Activated T-helper 9 cell treated with anti-CD3 and anti-CD28 coated beads, Interleukin-2, amount 50 U/mL, for 16 hours (primary cell): ENCODE measurements around the gene MEIS3.

Experiments
- DNase-seq: peaks from one replicate; pipeline ENCODE4 v3.0.0-alpha.2; 2020; ENCODE audit warnings: low read depth

Gene MEIS3

DNA sequence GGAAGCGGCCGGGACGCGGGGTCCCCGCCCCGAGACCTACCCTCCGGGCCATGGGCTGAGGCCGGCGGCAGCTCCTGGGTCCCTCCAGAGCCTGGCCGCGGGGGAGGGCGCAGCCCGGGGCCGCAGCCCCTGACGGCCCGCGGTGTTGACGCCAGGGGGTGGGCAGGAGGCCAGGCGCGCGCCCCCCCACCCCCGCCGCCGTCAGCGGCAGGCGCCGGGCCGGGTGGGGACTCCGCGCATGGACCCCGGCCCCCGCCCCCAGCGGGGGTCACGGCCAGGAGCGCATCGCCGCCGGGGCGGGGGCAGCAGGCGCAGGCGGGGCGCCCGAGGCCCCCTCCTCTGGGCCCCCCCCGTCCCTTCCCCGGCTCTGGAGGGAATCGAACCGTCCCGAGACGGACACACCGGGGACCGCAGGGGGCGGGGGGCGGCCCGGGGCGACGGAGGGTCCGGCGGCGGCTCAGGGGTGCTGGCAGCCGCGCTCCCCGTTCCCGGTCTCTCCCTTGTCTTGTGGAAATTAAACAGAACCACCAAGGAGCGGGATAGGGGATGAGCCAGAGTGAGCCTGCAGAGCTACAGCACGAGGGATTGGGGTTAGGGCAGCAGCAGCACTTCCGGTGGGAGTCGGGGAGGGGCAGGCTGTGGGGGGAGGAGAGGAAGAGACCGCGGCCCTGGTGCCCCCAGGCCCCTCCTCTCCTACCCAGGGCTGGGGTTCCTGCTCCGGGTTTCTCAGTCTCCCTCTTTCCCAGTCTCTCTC is at the start of gene MEIS3:
TSS of gene MEIS3 (minus strand) at position 498 of the 754 bp plus-strand sequence. CDS start at position 52, 446 bp downstream.
- DNase-seq: no peak

GRCh38 chr19:47467914-47468313 is 48.6 kb upstream of the MEIS3 start:
- DNase-seq: no peak

DNA sequence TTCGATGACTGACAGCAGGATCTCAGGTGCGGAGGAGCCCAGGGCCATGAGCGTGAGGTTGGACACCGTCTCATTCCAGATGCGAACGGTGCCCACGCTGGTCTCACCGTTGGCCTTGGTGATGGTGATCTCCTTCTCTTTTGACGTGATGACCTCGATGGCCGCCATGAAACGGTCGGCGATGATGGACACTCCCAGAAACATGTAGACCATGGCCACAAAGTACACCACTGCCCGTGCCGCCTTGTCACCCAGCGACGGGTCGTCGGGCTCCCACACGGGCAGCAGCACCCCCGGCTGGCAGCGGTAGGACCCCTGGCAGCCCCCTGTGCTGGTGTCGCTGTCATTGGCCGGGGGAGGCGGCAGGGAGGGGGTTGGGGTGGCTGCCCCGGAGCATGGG is 46.6 kb upstream of the MEIS3 start:
- no peak for DNase-seq

DNA sequence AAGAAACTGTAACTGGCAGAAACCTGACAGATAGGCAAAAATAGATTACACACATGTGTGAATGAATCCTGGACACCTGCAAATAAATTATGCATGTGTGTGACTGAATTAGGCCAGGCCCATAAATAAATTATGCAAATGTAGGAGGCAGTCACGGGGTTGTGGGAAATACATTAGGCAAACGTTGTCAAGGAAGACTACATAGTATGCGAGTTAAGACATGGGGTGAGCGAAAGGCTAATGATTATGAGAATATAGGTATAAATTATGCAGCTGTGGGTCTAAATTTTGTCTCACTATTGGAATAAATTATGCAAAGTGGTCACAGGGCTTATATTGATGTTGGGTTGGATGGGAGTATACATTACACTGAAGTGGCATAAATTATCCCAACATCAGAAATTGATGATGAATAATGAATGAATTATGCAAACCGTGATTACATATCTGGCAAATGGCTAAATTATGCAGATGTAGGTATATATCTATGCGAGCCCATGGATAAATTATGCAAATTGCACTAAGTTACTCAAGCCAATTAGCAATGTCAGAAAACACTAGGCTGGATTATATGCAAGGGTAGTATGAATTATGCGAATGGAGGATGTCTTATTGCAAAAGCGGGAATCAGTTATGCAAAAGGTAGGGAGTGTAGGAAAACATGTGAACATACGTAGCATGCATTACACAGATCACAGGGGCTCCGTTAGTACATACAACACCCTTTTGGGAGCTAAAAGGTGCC is 45.5 kb upstream of the MEIS3 start:
- no peak for DNase-seq

- DNase-seq: no peak
Measured at GRCh38 chr19:47461876-47462275, 42.5 kb upstream of the MEIS3 start.

DNA sequence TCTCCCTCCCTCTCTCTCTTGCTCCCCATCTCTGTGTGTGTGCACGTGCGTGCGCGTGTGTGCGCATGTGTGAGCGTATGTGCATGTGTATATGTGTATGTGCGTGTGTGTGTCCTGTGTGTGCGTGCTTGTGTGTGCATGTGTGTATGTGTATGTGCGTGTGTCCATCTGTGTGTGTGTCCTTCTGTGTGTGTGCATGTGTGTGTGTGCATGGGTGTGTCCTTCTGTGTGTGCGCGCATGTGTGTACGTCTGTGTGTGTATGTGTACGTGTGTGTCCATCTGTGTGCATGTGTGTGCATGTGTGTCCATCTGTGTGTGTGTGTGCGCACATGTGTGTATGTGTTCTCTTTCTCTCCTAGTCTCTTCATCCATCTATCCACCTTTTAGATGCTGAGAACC is 40.1 kb upstream of the MEIS3 start:
- DNase-seq: no peak

DNA sequence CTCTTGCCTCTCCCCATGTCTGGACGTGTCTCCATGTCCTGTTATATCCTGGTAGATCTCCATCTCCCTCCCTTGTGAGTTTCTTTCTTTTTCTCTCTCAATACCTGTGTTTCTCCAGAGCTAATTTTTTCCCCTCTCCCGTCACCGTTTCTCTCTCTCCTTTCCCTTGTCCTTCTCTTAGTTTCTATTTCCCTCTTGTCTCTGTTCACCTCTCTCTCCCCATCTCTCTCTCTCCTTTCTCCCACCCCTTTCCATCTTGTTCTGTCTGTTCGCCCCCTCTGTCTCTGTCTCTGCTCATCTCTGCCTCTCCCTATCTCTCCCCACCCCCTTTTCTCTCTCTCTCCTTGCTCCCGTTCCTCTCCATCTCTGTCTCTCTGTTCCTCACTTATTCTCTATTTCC is 39.3 kb upstream of the MEIS3 start:
- no peak for DNase-seq

DNA sequence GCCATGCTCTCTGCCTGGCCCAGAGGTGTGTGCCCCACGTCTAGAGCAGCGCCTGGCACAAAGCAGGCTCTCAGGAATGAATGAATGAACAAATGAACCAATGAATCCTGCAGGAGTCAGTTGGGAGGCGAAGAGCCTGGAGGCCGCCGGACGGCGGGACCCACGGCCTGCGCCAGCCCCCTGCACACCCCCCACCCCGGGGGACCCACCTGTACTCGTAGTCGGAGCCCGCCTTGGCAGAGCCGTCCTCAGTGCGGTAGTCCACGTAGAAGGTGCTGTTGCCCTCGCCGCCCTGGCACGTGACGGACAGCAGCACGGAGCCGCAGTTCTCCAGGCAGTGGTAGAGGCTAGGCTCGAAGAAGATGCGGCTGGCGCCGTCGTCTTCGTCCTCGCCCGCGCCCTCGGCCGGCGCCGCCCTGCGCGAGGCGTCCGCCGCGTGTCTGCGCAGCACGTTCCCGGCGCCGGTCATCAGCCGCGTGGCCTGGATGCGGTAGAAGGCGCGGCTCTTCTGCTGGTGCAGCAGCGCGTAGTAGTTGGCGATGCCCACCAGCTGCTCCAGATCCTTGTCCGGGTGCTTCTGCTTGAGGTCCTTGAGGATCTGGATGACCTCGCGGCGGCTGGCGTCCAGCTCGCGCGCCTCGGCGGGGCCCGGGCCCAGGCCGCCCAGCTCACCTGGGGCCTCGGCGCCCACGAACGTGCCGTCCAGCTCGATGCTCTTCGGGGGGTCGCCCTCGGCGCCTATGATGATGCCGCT is 37.6 kb upstream of the MEIS3 start:
- DNase-seq: no peak

DNA sequence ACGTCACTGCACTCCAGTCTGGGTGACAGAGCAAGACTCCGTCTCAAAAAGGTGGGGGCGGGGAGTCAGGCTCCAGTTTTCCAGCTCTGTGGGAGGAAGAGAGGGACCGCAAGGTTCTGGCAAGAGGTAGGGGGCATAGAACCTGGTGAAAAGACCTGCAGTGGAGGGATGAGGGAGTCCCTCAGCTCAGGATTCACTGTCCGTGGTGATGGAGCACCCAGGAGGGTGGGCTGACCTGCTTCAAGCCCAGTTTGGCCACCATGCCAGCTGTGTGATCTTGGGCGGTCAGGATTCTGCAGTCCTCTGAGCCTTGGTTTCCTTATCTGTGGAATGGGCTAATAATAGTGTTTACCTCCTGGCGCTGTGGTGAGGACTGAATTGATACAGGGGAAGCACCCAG is 31.2 kb upstream of the MEIS3 start:
- no peak for DNase-seq

- no peak for DNase-seq
Measured at GRCh38 chr19:47448360-47448727, 29.0 kb upstream of the MEIS3 start.

GRCh38 chr19:47447470-47448359 is 28.4 kb upstream of the MEIS3 start:
- peak; percentile 19 for DNase-seq

GRCh38 chr19:47446534-47447469 is 27.5 kb upstream of the MEIS3 start:
- no peak for DNase-seq

- DNase-seq: peak; percentile 52
Measured at GRCh38 chr19:47445937-47446402, 26.6 kb upstream of the MEIS3 start.

- DNase-seq: no peak
Measured at GRCh38 chr19:47445527-47445926, 26.2 kb upstream of the MEIS3 start.

- no peak for DNase-seq
Measured at GRCh38 chr19:47444388-47444821, 25.1 kb upstream of the MEIS3 start.

- no peak for DNase-seq
Measured at GRCh38 chr19:47443331-47443730, 24.0 kb upstream of the MEIS3 start.

- DNase-seq: no peak
Measured at GRCh38 chr19:47438793-47439220, 19.5 kb upstream of the MEIS3 start.

DNA sequence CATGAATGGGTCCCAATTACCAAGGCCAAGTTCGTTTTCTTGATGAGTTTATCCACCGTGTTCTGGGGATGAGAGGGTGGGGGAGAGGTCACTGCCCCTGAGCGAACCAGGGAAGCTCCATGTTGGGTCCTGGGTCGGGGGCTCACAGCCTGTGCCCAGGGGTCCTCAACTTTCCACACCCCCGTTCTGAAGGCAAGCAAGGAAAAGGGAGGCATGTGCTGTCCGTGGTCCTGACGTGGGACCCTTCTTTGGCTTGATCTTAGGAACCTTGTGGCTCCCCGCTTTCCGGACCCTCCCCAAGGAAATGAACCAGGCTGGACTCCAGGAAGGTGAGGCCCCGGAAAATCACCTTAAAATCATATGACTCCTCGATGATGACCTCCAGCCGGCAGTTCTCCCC is 18.2 kb upstream of the MEIS3 start:
- DNase-seq: no peak

- peak; percentile 77 for DNase-seq
Measured at GRCh38 chr19:47436712-47437401, 17.5 kb upstream of the MEIS3 start.

- DNase-seq: no peak
Measured at GRCh38 chr19:47435883-47436417, 16.6 kb upstream of the MEIS3 start.
